Osteocyte (in vitro differentiated cells): ENCODE measurements around the gene GALNT6. TPM values are rescaled to one million over a fixed set of nuclear protein-coding genes. Genes with fewer than 3 reads are reported as not detected.

Source experiments
- DNase-seq: peaks from one replicate; pipeline ENCODE4 v3.0.0; 2021; ENCODE audit warnings: mixed read lengths; ENCODE audit not compliant: unreplicated experiment; ENCODE audit errors: extremely low spot score
- H3K27ac Mint-ChIP-seq: one replicate; pipeline ENCODE4 v1.8.0; 2021; ENCODE audit warnings: mild to moderate bottlenecking, mixed read lengths; ENCODE audit not compliant: unreplicated experiment
- H3K27me3 Mint-ChIP-seq: one replicate; pipeline ENCODE4 v1.8.0; 2021; ENCODE audit warnings: mixed read lengths; ENCODE audit not compliant: unreplicated experiment
- H3K36me3 Mint-ChIP-seq: one replicate; pipeline ENCODE4 v1.8.0; 2021; ENCODE audit warnings: mixed read lengths; ENCODE audit not compliant: unreplicated experiment
- H3K4me1 Mint-ChIP-seq: one replicate; pipeline ENCODE4 v1.8.0; 2021; ENCODE audit warnings: mixed read lengths; ENCODE audit not compliant: unreplicated experiment
- H3K4me3 Mint-ChIP-seq: one replicate; pipeline ENCODE4 v1.8.0; 2021; ENCODE audit warnings: mild to moderate bottlenecking, moderate library complexity, mixed read lengths; ENCODE audit not compliant: unreplicated experiment
- H3K9me3 Mint-ChIP-seq: one replicate; pipeline ENCODE4 v1.8.0; 2021; ENCODE audit warnings: mixed read lengths; ENCODE audit not compliant: unreplicated experiment
- total RNA-seq: library from RNA; stranded (reverse); gene quantifications from 2 replicates; pipeline ENCODE4 v1.2.1, GENCODE V29; 2021
- TF ChIP-seq, protein P1 (sequence below): fragments of 200-600 bp; sonication (generic); IDR thresholded peaks from 2 replicates; pipeline ENCODE4 v1.5.0; 2021; ENCODE audit warnings: antibody characterized with exemption, mild to moderate bottlenecking, moderate library complexity

Gene GALNT6
- total RNA-seq, 1 donor from 2014 or later, result 0.94 TPM

DNA sequence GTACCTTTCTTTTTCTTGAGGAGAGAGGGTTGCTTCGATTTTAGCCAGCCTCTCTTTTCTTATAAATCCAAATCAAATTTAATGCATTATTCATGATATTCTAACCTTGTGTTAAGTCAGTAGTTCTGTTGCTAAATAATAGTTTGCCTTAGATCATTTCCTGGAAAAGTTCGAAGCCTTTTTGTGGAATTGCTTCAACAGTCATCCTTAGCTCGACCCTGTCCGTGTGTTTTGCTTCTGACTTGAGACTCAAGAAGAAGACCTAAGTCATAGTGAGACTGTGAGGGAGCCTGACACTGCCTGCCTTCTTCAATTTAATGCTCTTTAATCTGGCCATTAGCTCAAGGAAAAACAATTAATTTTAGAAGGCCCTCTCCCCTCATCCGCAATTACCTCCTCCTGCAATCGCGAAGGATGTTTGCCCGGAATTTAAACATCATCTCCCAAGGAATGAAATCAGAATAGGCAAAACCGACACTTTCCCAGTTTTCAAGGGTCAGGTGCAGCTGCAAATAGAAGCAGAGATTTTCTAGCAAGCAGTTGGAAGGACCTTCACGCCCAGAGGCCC lies 33.0 kb upstream of the GALNT6 start:
- Mint-ChIP-seq H3K4me3 (peak overlapping the region; percentile 74), H3K36me3 (no peaks in the 10 kb centered on the region), H3K27ac (peak overlapping the region; percentile 65), H3K9me3 (no peaks in the 10 kb centered on the region), H3K27me3 (peaks cover 7% of the 10 kb centered on the region), H3K4me1 (peaks cover 7% of the 10 kb centered on the region)
- TF ChIP-seq, protein P1, sequence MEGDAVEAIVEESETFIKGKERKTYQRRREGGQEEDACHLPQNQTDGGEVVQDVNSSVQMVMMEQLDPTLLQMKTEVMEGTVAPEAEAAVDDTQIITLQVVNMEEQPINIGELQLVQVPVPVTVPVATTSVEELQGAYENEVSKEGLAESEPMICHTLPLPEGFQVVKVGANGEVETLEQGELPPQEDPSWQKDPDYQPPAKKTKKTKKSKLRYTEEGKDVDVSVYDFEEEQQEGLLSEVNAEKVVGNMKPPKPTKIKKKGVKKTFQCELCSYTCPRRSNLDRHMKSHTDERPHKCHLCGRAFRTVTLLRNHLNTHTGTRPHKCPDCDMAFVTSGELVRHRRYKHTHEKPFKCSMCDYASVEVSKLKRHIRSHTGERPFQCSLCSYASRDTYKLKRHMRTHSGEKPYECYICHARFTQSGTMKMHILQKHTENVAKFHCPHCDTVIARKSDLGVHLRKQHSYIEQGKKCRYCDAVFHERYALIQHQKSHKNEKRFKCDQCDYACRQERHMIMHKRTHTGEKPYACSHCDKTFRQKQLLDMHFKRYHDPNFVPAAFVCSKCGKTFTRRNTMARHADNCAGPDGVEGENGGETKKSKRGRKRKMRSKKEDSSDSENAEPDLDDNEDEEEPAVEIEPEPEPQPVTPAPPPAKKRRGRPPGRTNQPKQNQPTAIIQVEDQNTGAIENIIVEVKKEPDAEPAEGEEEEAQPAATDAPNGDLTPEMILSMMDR, result no peak
- DNase-seq, result no peak

GRCh38 chr12:51421266-51421884 lies 30.2 kb upstream of the GALNT6 start:
- DNase-seq, result no peak
- Mint-ChIP-seq H3K9me3 (no peaks in the 10 kb centered on the region), H3K36me3 (no peaks in the 10 kb centered on the region), H3K4me1 (peaks cover 7% of the 10 kb centered on the region), H3K27ac (no peak overlapping the region), H3K27me3 (peaks cover 7% of the 10 kb centered on the region), H3K4me3 (no peak overlapping the region)
- TF ChIP-seq, protein P1, result peak; percentile 78

DNA sequence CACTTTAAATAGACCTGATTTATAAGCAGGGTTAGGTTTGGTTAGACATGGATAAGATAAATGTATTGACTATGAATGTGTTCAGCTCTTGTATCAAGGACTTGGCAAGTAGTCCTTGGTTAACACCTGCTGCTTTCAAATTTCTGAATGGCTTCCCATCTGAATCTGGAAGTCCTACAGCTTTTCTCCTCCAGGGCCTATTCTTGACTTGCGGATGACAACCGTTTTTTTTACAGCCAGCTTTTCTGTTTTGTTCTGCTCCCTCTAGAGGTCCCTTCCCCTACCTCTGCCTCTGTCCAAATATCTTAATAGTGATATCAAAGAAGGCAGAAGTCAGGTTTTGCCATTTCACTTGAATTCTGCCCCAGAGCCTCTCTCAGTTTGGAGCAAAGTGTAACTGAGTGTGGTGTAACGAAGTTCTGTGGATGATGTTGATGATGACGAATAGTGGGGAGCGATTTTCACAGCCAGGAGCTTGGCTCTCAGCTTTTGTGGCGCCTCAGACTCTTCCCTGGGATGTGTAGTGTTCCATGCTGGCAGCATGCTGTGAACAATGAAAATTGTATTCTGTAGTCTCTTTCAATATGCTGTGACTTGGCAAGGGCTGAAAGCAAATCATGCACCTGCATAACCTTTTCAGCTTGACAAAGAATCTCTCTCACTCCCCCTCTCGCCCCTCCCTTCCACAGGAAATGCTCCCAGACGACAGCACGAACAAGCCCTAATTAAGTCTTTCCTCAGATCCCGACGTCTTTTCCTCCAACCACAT lies 28.4 kb upstream of the GALNT6 start:
- Mint-ChIP-seq H3K36me3 (no peaks in the 10 kb centered on the region), H3K27ac (no peak overlapping the region), H3K9me3 (no peaks in the 10 kb centered on the region), H3K4me1 (peaks cover 3% of the 10 kb centered on the region), H3K4me3 (no peak overlapping the region), H3K27me3 (peaks cover 7% of the 10 kb centered on the region)
- DNase-seq, result no peak
- TF ChIP-seq, protein P1, result no peak

DNA sequence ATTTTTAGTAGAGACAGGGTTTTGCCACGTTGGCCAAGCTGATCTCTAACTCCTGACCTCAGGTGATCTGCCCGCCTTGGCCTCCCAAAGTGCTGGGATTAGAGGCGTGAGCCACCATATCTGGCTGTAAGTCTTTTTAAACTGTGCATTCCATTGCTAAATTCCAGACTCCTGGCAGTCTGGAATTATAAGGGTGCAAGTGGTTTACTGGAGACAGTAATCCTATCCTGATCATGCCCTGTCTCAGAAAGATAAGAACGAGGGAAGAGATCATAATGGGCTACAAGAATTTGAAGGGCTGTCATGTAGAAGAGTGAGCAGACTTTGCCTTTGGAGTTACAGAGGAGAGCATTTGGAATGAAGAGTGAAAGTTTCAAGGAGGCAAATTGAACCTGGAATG lies 26.6 kb upstream of the GALNT6 start:
- Mint-ChIP-seq H3K36me3 (no peaks in the 10 kb centered on the region), H3K4me3 (no peak overlapping the region), H3K4me1 (no peaks in the 10 kb centered on the region), H3K27me3 (peaks cover 7% of the 10 kb centered on the region), H3K27ac (no peak overlapping the region), H3K9me3 (no peaks in the 10 kb centered on the region)
- TF ChIP-seq, protein P1, result no peak
- DNase-seq, result no peak

- H3K27me3 Mint-ChIP-seq, result peaks cover 7% of the 10 kb centered on the region
Observed at GRCh38 chr12:51415931-51416330, 24.7 kb upstream of the GALNT6 start.

More at GRCh38 chr12:51415931-51416330, 24.7 kb upstream of the GALNT6 start:
- Mint-ChIP-seq H3K4me1 (no peaks in the 10 kb centered on the region), H3K4me3 (no peak overlapping the region), H3K36me3 (no peaks in the 10 kb centered on the region), H3K27ac (no peak overlapping the region), H3K9me3 (no peaks in the 10 kb centered on the region)
- DNase-seq, result no peak
- TF ChIP-seq, protein P1, result no peak
